MCF 10A (cell line): ENCODE measurements around the gene TMEM151A. TPM values are rescaled to one million over a fixed set of nuclear protein-coding genes. Genes with fewer than 3 reads are reported as not detected.
A peak's percentile ranks its signal among the peaks of the same experiment; 100 is the strongest.

Experiments
- BruUV-seq: library from RNA; stranded (reverse); fragments of 400-500 nt; replicated peaks from 2 replicates; lab custom pipeline; 2021; lab: Mats Ljungman, UMichigan
- CTCF ChIA-PET: fragments of 300-600 bp; sonication (Branson Sonifier 250); formaldehyde crosslinking; extraction: SDS; loops from one replicate; lab custom pipeline; 2021; ENCODE audit warnings: antibody characterized with exemption, inconsistent platforms; lab: Yijun Ruan, JAX
- POLR2A ChIA-PET: fragments of 300-600, 350-650 bp; sonication (Branson Sonifier 250); formaldehyde crosslinking; extraction: SDS; loops from one replicate; lab custom pipeline; 2020; ENCODE audit warnings: antibody characterized with exemption, inconsistent platforms; lab: Yijun Ruan, JAX
- DNase-seq: peaks from one replicate; pipeline ENCODE4 v3.0.0-alpha.2; 2018; ENCODE audit not compliant: unreplicated experiment
- H3K27ac Mint-ChIP-seq: one replicate; pipeline ENCODE4 v1.8.0; 2022; ENCODE audit warnings: mild to moderate bottlenecking, low read depth, mixed read lengths; ENCODE audit not compliant: unreplicated experiment
- H3K27me3 Mint-ChIP-seq: one replicate; pipeline ENCODE4 v1.8.0; 2022; ENCODE audit warnings: mixed read lengths; ENCODE audit not compliant: insufficient read depth, unreplicated experiment
- H3K36me3 Mint-ChIP-seq: one replicate; pipeline ENCODE4 v1.8.0; 2022; ENCODE audit warnings: mild to moderate bottlenecking, moderate library complexity, mixed read lengths; ENCODE audit not compliant: insufficient read depth, unreplicated experiment
- H3K4me1 Mint-ChIP-seq: one replicate; pipeline ENCODE4 v1.8.0; 2022; ENCODE audit warnings: mixed read lengths; ENCODE audit not compliant: insufficient read depth, unreplicated experiment
- H3K4me3 Mint-ChIP-seq: one replicate; pipeline ENCODE4 v1.8.0; 2022; ENCODE audit warnings: mild to moderate bottlenecking, moderate library complexity, mixed read lengths; ENCODE audit not compliant: unreplicated experiment
- H3K9me3 Mint-ChIP-seq: one replicate; pipeline ENCODE4 v1.8.0; 2022; ENCODE audit warnings: mixed read lengths; ENCODE audit not compliant: unreplicated experiment
- CTCF ChIP-seq: fragments of 200-600 bp; IDR thresholded peaks from one replicate; pipeline ENCODE4 v1.8.0; 2022; ENCODE audit warnings: antibody characterized with exemption, mild to moderate bottlenecking; ENCODE audit not compliant: unreplicated experiment
- intact Hi-C: fragments of 100-400 bp; cut with micrococcal nuclease; formaldehyde crosslinking; loops from 2 replicates; pipeline ENCODE4 v1.14.1; 2022
- total RNA-seq: library from RNA; stranded (reverse); gene quantifications from 2 replicates; pipeline ENCODE4 v1.2.3, GENCODE V29; 2022

The TMEM151A gene
- total RNA-seq, 1 experiment from 2014 or later, result not detected

GRCh38 chr11:66327171-66328030 lies 35.7 kb downstream of the TMEM151A start:
- H3K27ac Mint-ChIP-seq, result peak overlapping the region; percentile 4
- no peak overlapping the region for H3K4me3 Mint-ChIP-seq
- CTCF ChIA-PET, result interaction anchor here (0.7 to 1.0 kb wide), 3 partner anchors 15 to 368 kb away, joined by 4 to 6 read pairs (median 5); no protein-coding TSS in a partner anchor
- peaks cover 52% of the 10 kb centered on the region for H3K4me1 Mint-ChIP-seq
- H3K9me3 Mint-ChIP-seq, result no peaks in the 10 kb centered on the region
- POLR2A ChIA-PET, result interaction anchor here (0.6 to 1.8 kb wide), 10 partner anchors 8 to 45 kb away, joined by 3 to 20 read pairs (median 7); partner anchors contain the start of genes BRMS1, RIN1 and YIF1A
- intact Hi-C loops, result loop anchor here (1.0 kb wide), 3 partner anchors 9 to 62 kb away; partner anchors contain the start of gene RIN1
- peak; percentile 36 for DNase-seq
- H3K36me3 Mint-ChIP-seq, result peaks cover 12% of the 10 kb centered on the region
- no peak for TF ChIP-seq CTCF
- no peaks in the 10 kb centered on the region for H3K27me3 Mint-ChIP-seq
- no TSS peak for BruUV-seq

GRCh38 chr11:66328031-66328301 lies 36.3 kb downstream of the TMEM151A start:
- peak overlapping the region; percentile 4 for H3K27ac Mint-ChIP-seq
- ChIA-PET CTCF (no interaction called here), POLR2A (interaction anchor here (1.6 kb wide), 1 partner anchor 16 kb away, joined by 16 read pairs; no protein-coding TSS in a partner anchor)
- no peak for DNase-seq
- H3K36me3 Mint-ChIP-seq, result peaks cover 18% of the 10 kb centered on the region
- intact Hi-C loops, result loop anchor here (1.0 kb wide), 3 partner anchors 8 to 61 kb away; partner anchors contain the start of gene RIN1
- BruUV-seq, result no TSS peak
- H3K4me1 Mint-ChIP-seq, result peaks cover 50% of the 10 kb centered on the region
- TF ChIP-seq CTCF, result no peak
- no peak overlapping the region for H3K4me3 Mint-ChIP-seq
- no peaks in the 10 kb centered on the region for H3K9me3 Mint-ChIP-seq
- no peaks in the 10 kb centered on the region for H3K27me3 Mint-ChIP-seq

GRCh38 chr11:66328302-66329144 lies 36.8 kb downstream of the TMEM151A start:
- peaks cover 46% of the 10 kb centered on the region for H3K4me1 Mint-ChIP-seq
- H3K9me3 Mint-ChIP-seq, result no peaks in the 10 kb centered on the region

More at GRCh38 chr11:66328302-66329144, 36.8 kb downstream of the TMEM151A start:
- H3K27me3 Mint-ChIP-seq, result no peaks in the 10 kb centered on the region
- POLR2A ChIA-PET, result interaction anchor here (0.6 to 2.5 kb wide), 8 partner anchors 9 to 40 kb away, joined by 3 to 16 read pairs (median 7); partner anchors contain the start of genes BRMS1 and YIF1A
- no peak overlapping the region for H3K4me3 Mint-ChIP-seq
- peaks cover 23% of the 10 kb centered on the region for H3K36me3 Mint-ChIP-seq
- BruUV-seq, result no TSS peak
- peak; percentile 78 for DNase-seq
- CTCF ChIA-PET, result interaction anchor here (0.6 to 1.6 kb wide), 8 partner anchors 16 to 414 kb away, joined by 3 to 7 read pairs (median 4); partner anchors contain the start of gene BRMS1
- intact Hi-C loops, result loop anchor here (1.0 kb wide), 3 partner anchors 8 to 61 kb away; partner anchors contain the start of gene RIN1
- peak overlapping the region; percentile 4 for H3K27ac Mint-ChIP-seq
- TF ChIP-seq CTCF, result peak; percentile 91
